GM10266 (cell line): ENCODE data around the gene TTC9B.

Source experiments
- DNase-seq: peaks from one replicate; pipeline ENCODE4 v3.0.0; 2012; ENCODE audit errors: extremely low spot score
- TF ChIP-seq, protein P1 (sequence below): IDR thresholded peaks from 2 replicates; pipeline ENCODE4 v1.5.1; 2012; ENCODE audit warnings: mild to moderate bottlenecking, low read depth; ENCODE audit not compliant: control insufficient read depth, insufficient read depth; ENCODE audit errors: missing control alignments

Gene TTC9B

GRCh38 chr19:40264314-40265054 lies 46.3 kb upstream of the TTC9B start:
- DNase-seq = no peak

GRCh38 chr19:40263440-40264313 lies 45.5 kb upstream of the TTC9B start:
- TF ChIP-seq, protein P1, sequence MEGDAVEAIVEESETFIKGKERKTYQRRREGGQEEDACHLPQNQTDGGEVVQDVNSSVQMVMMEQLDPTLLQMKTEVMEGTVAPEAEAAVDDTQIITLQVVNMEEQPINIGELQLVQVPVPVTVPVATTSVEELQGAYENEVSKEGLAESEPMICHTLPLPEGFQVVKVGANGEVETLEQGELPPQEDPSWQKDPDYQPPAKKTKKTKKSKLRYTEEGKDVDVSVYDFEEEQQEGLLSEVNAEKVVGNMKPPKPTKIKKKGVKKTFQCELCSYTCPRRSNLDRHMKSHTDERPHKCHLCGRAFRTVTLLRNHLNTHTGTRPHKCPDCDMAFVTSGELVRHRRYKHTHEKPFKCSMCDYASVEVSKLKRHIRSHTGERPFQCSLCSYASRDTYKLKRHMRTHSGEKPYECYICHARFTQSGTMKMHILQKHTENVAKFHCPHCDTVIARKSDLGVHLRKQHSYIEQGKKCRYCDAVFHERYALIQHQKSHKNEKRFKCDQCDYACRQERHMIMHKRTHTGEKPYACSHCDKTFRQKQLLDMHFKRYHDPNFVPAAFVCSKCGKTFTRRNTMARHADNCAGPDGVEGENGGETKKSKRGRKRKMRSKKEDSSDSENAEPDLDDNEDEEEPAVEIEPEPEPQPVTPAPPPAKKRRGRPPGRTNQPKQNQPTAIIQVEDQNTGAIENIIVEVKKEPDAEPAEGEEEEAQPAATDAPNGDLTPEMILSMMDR = no peak
- DNase-seq = no peak

More at GRCh38 chr19:40264314-40265054, 46.3 kb upstream of the TTC9B start:
- TF ChIP-seq, protein P1 = no peak

- no peak for DNase-seq
- TF ChIP-seq, protein P1 = no peak
Observed at GRCh38 chr19:40262422-40262821, 44.2 kb upstream of the TTC9B start.

DNA sequence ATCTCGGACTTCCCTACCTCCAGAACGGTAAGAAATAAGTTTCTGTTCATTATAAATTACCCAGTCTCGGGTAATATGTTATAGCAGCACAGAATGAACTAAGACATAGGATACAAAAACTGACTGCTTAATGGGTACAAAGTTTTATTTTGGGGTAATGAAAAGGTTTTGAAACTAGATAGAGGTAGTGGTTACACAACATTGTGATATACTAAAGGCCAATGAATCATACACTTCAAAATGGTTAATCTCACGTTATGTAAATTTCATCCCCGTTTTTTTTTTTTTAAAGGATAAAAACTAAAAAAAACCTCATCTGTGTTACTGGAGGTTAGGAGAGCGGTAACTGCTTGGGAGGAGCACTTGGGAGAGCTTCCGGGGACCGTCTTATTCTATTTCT lies 43.4 kb upstream of the TTC9B start:
- no peak for DNase-seq
- TF ChIP-seq, protein P1 = no peak

DNA sequence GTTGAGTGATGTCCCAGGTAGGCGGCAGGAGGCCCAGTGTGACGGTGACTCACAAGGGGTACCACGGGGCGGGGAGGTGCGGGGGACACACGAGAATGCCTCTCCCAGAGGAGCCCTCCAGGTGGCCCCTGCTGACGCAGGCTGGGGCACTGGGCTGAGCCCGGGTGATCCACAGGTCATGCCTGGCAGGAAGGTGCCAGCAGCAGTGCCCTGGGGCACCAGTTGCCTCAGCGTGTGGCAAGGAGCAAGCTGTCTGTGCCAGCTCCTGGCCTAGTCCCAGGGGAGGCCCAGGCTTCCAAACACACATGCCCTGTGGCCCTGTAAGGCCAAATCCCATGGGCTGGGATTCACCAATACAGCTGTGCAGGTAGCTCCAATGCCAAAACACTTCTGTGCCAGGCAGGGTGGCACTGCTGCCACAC lies 38.9 kb upstream of the TTC9B start:
- no peak for DNase-seq
- TF ChIP-seq, protein P1 = no peak

DNA sequence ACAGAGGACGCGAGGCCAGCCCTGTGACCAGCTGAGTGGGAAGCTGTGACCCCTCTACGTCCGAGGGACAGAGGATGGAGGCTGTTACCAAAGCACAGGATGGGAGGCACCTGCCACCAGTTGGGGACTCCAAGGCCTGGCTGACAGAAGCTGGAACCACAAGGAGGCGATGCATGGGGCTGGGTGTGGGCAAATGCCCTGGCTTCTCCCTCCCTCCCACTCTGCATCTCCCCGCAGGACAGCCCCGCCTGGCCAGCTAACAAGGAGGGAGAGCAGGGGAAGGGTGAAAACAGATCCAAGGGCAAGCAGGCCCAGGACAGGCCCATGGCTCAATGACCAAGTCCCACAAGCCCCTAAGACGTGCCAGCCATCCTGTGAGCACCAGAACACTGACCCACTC lies 38.3 kb upstream of the TTC9B start:
- TF ChIP-seq, protein P1 = no peak
- DNase-seq = no peak
